HG03378 (cell line): ENCODE measurements around the gene DMRT1.

Experiments used
- ATAC-seq: cut with Tn5 transposase; IDR thresholded peaks from one replicate; pipeline ENCODE4 v1.9.1; 2021; ENCODE audit warnings: mild to moderate bottlenecking, moderate library complexity; ENCODE audit not compliant: unreplicated experiment

The DMRT1 gene

DNA sequence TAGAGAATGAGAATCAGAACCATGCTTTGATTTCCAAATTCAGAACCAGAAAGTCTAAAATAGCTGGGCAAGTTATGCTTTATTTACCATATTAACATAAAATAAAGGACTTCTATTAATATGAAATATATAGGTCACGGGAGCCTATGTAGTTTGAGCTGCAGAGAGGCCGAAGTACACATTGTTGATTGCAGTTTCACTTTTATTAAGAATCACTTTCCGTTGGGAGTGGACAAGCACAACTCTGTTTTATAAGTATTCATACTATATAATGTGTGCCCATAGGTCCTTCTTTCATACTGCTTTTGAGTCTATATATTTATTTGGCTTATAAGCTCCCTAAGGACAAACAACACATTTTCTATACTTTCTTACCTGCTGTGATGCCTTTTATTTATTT, 76.2 kb downstream of the DMRT1 start:
- no peak for ATAC-seq

DNA sequence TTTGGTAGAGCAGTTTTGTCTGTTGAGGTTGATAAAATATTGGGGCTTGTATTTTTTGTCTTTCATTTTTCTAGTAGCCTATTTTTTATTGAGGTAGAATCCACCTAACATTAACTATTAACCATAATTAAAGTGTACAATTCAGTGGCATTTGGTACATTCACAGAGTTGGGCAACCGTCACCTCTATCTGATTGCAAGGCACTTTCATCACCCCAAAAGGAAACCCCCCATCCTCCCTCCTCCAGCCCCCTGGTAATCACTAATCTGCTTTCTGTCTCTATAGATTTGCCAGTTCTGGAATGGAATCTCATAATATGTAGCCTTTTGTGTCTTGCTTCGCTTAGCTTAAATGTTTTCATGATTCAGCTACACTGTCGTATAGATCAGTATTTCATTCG, 79.4 kb downstream of the DMRT1 start:
- no peak for ATAC-seq

DNA sequence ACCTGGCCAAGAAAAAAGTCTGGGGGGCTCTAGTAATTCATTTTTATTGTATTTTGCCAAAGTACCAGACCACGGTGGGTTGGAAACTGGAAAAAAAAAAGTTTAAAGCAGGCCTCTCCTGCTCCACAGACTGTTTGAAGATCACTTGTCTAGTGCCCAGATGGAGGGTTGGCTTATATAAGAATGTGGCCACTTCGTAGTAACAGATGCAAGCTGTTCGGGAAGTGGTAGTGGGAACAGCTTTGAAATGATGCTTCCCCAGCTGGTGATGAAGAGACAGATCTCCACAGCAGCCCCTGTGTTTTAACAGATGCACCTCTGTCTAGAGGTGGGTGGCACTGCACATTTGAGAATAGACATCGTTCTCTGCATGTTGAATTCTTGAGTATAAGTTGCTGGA, 80.7 kb downstream of the DMRT1 start:
- no peak for ATAC-seq

DNA sequence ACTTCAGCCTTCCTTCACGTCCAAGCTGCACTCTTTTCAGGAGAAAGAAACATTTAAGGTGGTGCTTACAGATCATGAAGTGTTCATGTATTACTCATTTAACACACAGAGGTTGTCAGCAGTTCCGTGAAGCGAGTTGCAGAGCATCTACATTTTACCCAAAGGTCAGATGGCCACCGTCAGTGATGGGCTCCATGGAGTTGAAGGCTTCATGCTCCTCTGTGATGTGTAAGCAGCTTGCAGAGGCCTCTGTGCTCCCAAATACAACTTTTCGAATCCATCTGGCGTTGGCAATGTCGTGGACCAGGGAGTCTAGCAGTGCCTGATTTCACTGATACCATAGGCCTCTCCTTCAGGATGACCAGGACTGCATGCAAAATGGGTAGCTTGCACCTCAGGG, 81.2 kb downstream of the DMRT1 start:
- ATAC-seq = no peak

- no peak for ATAC-seq
Measured at GRCh38 chr9:926976-927375, 85.5 kb downstream of the DMRT1 start.

- peak; percentile 71 for ATAC-seq
Measured at GRCh38 chr9:928363-929042, 87.0 kb downstream of the DMRT1 start.

- ATAC-seq = no peak
Measured at GRCh38 chr9:929719-930118, 88.2 kb downstream of the DMRT1 start.

DNA sequence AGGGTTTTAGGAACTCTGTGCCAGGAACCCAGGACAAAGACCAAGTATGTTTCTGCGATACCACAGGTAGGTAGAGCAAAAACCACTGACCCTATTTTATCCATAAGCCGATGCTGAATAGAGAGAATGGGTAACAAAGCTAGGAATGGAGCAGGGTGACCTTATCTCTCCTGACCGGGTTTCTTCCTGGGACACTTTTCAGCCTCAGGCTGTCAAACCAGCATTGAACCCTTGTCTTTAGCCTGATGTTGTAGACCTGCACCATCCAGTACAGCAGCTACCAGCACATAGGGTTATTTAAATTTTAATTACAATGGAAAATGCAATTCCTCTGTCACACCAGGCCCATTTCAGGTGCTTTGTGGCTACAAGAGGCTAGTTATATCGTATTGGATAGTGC, 91.9 kb downstream of the DMRT1 start:
- ATAC-seq = no peak

DNA sequence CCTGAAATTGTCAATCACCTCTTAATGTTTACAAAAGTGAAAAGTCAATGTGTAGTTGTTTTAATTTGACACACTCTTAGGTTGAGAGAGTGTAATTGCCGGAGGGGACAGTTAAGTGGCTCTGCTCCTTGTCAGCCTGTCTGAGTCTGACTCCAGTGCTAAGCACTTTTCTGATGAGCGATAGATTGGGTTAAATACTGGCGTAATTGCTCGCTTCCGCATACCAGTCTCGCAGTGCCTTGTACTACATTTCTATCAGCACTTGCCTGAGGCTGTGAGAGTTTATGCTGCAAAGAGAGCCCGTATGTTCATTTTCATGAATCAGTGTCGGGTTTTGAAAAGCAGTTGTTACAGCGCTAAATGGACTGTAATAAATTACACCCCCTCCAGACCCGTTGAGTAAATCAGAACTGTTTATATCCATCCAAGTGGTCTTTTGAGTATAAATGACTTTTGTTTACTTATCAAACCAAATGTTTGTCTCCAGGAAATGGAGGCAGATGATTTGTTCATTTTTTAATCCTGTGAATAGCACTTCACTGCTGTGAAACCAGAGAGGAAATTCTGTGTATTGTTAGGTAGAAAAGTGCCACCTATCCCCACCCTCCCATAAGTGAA, 94.0 kb downstream of the DMRT1 start:
- ATAC-seq = no peak

GRCh38 chr9:942805-943580, 101.5 kb downstream of the DMRT1 start:
- no peak for ATAC-seq

DNA sequence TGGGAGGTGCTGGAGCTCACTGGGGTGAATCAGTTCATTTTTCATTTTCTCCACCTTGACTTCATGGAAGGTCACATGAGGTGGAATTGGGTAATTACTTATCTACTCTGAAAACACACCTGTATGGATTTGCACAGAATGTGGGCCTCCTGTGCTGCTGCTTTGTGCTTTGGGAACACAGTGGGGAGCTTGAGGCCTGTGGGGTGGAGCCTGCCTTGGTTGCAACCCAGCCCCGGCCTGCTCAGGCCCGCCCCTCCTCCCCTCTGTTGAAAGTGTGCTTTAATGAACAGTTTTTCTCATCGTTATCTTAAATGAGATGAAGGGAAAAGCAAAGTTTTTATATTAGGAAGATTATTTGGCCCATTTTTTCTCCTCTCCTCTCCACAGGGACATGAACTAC, 106.5 kb downstream of the DMRT1 start:
- ATAC-seq = no peak

GRCh38 chr9:948497-948896, 107.0 kb downstream of the DMRT1 start:
- no peak for ATAC-seq

- no peak for ATAC-seq
Measured at GRCh38 chr9:950139-950538, 108.6 kb downstream of the DMRT1 start.

DNA sequence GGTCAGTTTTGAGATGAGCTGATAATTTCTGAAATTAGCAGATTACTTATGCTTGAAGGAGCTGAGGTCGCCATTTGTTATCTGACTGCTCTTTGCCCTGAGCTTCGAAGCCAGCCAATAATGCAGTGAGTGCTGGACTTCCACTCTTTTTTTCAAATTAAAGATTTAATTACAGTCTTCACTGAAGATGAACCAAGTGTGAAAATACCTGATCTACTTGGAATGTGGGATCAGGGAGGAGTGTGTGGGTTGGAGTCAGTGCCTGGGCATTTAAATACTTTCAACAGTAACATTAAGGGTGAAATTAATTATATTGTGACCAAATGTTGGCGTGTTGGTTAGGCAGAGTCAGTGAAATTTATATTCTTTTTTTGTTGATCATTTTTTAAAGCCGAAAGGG, 111.0 kb downstream of the DMRT1 start:
- no peak for ATAC-seq

- no peak for ATAC-seq
Measured at GRCh38 chr9:959105-959504, 117.6 kb downstream of the DMRT1 start.

DNA sequence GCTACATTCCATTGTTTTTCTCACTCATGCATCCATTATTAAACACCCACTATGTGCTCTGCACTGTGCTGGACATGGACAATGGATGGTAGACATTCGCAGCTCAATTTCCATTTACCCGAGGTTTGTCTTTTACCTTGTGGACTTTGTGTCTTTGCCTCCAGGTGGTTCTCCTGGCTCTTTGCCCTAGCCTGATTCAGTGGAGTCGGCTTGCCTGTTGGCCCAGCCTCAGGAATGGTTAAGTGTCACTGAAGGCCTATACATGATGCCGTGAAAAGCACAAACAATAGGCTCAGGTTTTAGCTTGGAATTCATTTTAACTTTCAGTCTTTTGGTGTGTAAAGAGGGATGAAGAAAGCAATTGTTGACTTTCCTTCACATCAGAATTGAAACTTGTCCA, 118.4 kb downstream of the DMRT1 start:
- ATAC-seq = no peak

DNA sequence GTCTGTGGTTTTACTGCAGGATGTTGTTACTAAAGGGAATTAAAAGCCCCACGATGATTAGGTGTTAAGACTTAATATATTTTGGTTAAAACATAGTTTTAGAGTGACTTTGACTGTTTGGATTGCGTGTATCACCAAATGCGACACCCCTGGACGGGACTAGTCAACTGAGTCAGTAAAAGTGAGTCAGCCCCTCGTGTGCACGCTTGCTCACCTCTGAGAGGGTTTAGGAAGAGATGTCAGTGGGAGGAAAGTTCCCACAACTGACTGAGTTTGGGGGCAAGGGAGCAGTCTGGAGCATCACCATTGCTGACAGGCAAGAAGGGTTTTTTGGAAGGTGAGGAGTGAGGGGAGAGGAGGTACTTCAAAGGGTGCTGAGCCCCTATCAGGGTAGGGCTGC, 120.5 kb downstream of the DMRT1 start:
- no peak for ATAC-seq

DNA sequence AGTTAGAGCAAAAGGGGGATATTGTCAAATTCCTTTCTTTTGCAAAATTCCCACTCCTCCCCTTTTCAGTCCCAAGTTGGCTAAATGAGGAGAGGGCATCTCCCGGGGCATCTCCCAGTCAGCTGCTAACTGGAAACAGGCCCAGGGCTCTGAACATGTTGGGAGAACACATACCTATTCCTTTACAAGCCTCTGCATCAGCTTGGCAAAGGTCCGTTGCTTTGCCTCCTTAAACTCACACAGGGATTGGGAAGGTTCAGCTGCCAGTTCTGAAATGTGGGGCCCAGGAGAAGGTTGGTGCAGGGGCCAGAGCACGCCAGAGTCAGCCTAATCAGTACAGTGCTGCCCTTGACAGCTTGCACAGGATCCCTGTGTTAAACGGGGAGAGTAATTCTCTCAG, 124.0 kb downstream of the DMRT1 start:
- no peak for ATAC-seq

GRCh38 chr9:966870-967269, 125.4 kb downstream of the DMRT1 start:
- no peak for ATAC-seq

DNA sequence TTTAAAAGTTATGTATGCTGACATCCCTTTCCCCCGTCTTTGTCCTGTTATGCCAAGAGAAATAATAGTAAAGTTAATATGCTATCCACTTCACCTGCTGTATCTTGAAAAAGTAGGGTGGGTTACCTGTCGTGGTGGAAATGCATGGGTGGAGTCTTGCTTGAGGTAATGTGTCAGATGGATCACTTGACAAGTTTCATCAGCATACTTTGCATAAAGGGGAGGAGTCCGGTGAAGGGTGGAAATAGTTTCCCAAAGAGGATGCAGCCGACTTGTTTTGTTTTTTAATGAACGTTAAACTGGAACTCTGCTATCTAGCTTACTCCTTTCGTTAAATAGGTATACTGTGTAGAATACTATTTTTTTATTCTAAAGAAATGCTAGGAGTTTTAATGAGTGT, 125.9 kb downstream of the DMRT1 start:
- ATAC-seq = no peak

DNA sequence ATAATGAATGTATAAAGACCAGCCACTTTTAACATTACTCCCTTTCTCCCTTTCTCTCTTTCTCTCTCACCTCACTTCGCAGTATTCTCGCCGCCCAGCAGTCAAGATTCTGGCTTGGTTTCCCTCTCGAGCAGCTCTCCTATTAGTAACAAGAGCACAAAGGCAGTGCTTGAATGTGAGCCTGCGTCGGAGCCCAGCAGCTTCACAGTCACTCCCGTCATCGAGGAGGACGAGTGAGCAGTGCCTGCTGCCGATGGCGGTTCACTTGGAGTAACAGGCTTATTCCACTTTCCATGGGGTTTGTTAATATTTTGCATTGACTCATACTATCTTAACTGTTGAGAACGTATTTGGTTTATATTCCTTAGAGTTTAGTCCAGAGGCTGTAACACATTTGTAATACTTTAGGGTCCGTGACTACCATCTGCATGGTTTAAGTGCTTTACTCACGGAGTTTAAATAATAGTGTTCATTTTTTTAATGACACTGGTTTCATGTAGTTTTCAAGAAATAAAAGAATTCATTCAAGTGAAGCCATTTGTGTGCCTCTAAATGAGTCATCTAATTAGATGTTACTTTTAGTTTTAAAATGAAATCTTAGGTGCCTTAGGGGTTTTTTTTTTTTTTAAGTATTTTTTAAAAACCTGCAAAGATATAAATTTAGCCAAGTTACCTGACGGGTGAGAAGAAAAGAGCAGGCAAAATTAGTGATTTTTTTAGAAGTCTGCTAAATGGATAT, 126.6 kb downstream of the DMRT1 start:
- no peak for ATAC-seq
